ENCODE measurements around the gene APOL5.
"Not testable (repeated sequence)": the region's sequence is repeated elsewhere in the genome, so short reads cannot be mapped to it uniquely, and the experiment has no call there.

Gene APOL5

GRCh38 chr22:35717572-35717971 lies at the start of gene APOL5:
Gene APOL5 (plus strand): TSS chr22:35717872. CDS start chr22:35717872, 0 bp downstream.
- no peak within 1 kb of the TSS for H3K4me2 ChIP-seq
- no peak within 1 kb of the TSS for H3K4me3 ChIP-seq
- H3K9ac ChIP-seq: no peak within 1 kb of the TSS
- H3K9me3 ChIP-seq: no peaks in the 10 kb centered on the region
- no peaks in the 10 kb centered on the region for H3K27me3 ChIP-seq
- H3K27ac ChIP-seq: no peak within 1 kb of the TSS
- H4K20me1 ChIP-seq: no peaks in the 10 kb centered on the region
- no peaks in the 10 kb centered on the region for H3K4me1 ChIP-seq
- no peak for TF ChIP-seq Cebpa-rat (IDR thresholded peaks at IDR 0.05)
- no peaks in the 10 kb centered on the region for H3K36me3 ChIP-seq

- H3K27ac ChIP-seq: no peak overlapping the region
- H3K4me3 ChIP-seq: no peak overlapping the region
- peaks cover 32% of the 10 kb centered on the region for H3K9me3 ChIP-seq
- H3K36me3 ChIP-seq: no peaks in the 10 kb centered on the region
- H3K4me1 ChIP-seq: no peaks in the 10 kb centered on the region
- no peaks in the 10 kb centered on the region for H3K27me3 ChIP-seq
- TF ChIP-seq Cebpa-rat (IDR thresholded peaks at IDR 0.05): no peak
- H3K4me2 ChIP-seq: no peak overlapping the region
- no peaks in the 10 kb centered on the region for H4K20me1 ChIP-seq
- no peak overlapping the region for H3K9ac ChIP-seq
Measured at GRCh38 chr22:35674335-35674734, 43.3 kb upstream of the APOL5 start.

GRCh38 chr22:35676065-35676464 lies 41.6 kb upstream of the APOL5 start:
- H3K4me3 ChIP-seq, H3K27me3 ChIP-seq, H3K36me3 ChIP-seq, H4K20me1 ChIP-seq, H3K27ac ChIP-seq, H3K4me1 ChIP-seq, H3K4me2 ChIP-seq, H3K9ac ChIP-seq: not testable (repeated sequence)
- peaks cover 35% of the 10 kb centered on the region for H3K9me3 ChIP-seq

GRCh38 chr22:35677460-35678187 lies 40.0 kb upstream of the APOL5 start:
- H4K20me1 ChIP-seq: no peaks in the 10 kb centered on the region
- H3K36me3 ChIP-seq: peaks cover 4% of the 10 kb centered on the region; the same call in 1 of the 2 replicates
- no peak overlapping the region for H3K4me2 ChIP-seq
- no peak overlapping the region for H3K4me3 ChIP-seq
- no peak for TF ChIP-seq Cebpa-rat (IDR thresholded peaks at IDR 0.05)
- no peaks in the 10 kb centered on the region for H3K27me3 ChIP-seq
- H3K9ac ChIP-seq: no peak overlapping the region
- H3K9me3 ChIP-seq: peaks cover 42% of the 10 kb centered on the region
- no peak overlapping the region for H3K27ac ChIP-seq
- no peaks in the 10 kb centered on the region for H3K4me1 ChIP-seq

GRCh38 chr22:35678836-35679235 lies 38.8 kb upstream of the APOL5 start:
- Histone ChIP-seq H3K27ac (no peak overlapping the region), H4K20me1 (no peaks in the 10 kb centered on the region), H3K4me3 (no peak overlapping the region), H3K4me2 (no peak overlapping the region), H3K36me3 (peaks cover 4% of the 10 kb centered on the region; the same call in 1 of the 2 replicates), H3K4me1 (no peaks in the 10 kb centered on the region), H3K9ac (no peak overlapping the region), H3K27me3 (no peaks in the 10 kb centered on the region), H3K9me3 (peaks cover 37% of the 10 kb centered on the region)
- TF ChIP-seq Cebpa-rat (IDR thresholded peaks at IDR 0.05): no peak

- H3K4me2 ChIP-seq, H3K27ac ChIP-seq, H3K4me1 ChIP-seq, H3K27me3 ChIP-seq, H4K20me1 ChIP-seq, H3K36me3 ChIP-seq, H3K4me3 ChIP-seq, H3K9ac ChIP-seq: not testable (repeated sequence)
- peaks cover 37% of the 10 kb centered on the region for H3K9me3 ChIP-seq
Measured at GRCh38 chr22:35679492-35679891, 38.2 kb upstream of the APOL5 start.

- H3K27ac ChIP-seq: no peak overlapping the region
- H4K20me1 ChIP-seq: no peaks in the 10 kb centered on the region
- no peaks in the 10 kb centered on the region for H3K27me3 ChIP-seq
- H3K4me3 ChIP-seq: 0 out of 2 replicates have a peak overlapping the region, but pooled peaks have one; percentile 6
- H3K4me1 ChIP-seq: no peaks in the 10 kb centered on the region
- H3K9me3 ChIP-seq: peaks cover 19% of the 10 kb centered on the region
- no peak overlapping the region for H3K9ac ChIP-seq
- peaks cover 4% of the 10 kb centered on the region; the same call in 1 of the 2 replicates for H3K36me3 ChIP-seq
- H3K4me2 ChIP-seq: no peak overlapping the region
- no peak for TF ChIP-seq Cebpa-rat (IDR thresholded peaks at IDR 0.05)
Measured at GRCh38 chr22:35681454-35682052, 36.1 kb upstream of the APOL5 start.

- no peak overlapping the region for H3K4me2 ChIP-seq
- H3K4me1 ChIP-seq: no peaks in the 10 kb centered on the region
- no peaks in the 10 kb centered on the region for H3K27me3 ChIP-seq
- peaks cover 19% of the 10 kb centered on the region for H3K9me3 ChIP-seq
- no peak overlapping the region for H3K27ac ChIP-seq
- no peaks in the 10 kb centered on the region for H4K20me1 ChIP-seq
- no peak for TF ChIP-seq Cebpa-rat (IDR thresholded peaks at IDR 0.05)
- no peak overlapping the region for H3K4me3 ChIP-seq
- peaks cover 4% of the 10 kb centered on the region; the same call in 1 of the 2 replicates for H3K36me3 ChIP-seq
- H3K9ac ChIP-seq: no peak overlapping the region
Measured at GRCh38 chr22:35683560-35683959, 34.1 kb upstream of the APOL5 start.

GRCh38 chr22:35684270-35684700 lies 33.4 kb upstream of the APOL5 start:
- no peaks in the 10 kb centered on the region for H3K27me3 ChIP-seq
- no peak overlapping the region for H3K4me3 ChIP-seq
- H3K4me2 ChIP-seq: no peak overlapping the region
- no peak for TF ChIP-seq Cebpa-rat (IDR thresholded peaks at IDR 0.05)
- H3K9me3 ChIP-seq: peaks cover 19% of the 10 kb centered on the region
- no peaks in the 10 kb centered on the region for H4K20me1 ChIP-seq
- no peak overlapping the region for H3K9ac ChIP-seq
- peaks cover 4% of the 10 kb centered on the region; the same call in 1 of the 2 replicates for H3K36me3 ChIP-seq
- no peaks in the 10 kb centered on the region for H3K4me1 ChIP-seq
- no peak overlapping the region for H3K27ac ChIP-seq

GRCh38 chr22:35684732-35685131 lies 32.9 kb upstream of the APOL5 start:
- Histone ChIP-seq H3K4me1 (peaks cover 3% of the 10 kb centered on the region; the same call in 1 of the 2 replicates), H3K27me3 (no peaks in the 10 kb centered on the region), H4K20me1 (no peaks in the 10 kb centered on the region), H3K27ac (no peak overlapping the region), H3K9ac (no peak overlapping the region), H3K4me2 (no peak overlapping the region), H3K36me3 (peaks cover 4% of the 10 kb centered on the region; the same call in 1 of the 2 replicates), H3K9me3 (peaks cover 19% of the 10 kb centered on the region), H3K4me3 (no peak overlapping the region)
- TF ChIP-seq Cebpa-rat (IDR thresholded peaks at IDR 0.05): no peak
